Tibial artery (tissue), 4 donors: Measurements from ENCODE around the gene C16orf96.

Source experiments
- DNase-seq, 2 donors: peaks; one replicate each; pipeline ENCODE4 v3.0.0-alpha.2; 2019
- H3K27ac ChIP-seq, 2 donors: fragments of 200-600 bp; sonication (generic) in 1 of 2; 1 replicate in 1 of 2; 2 replicates in 1 of 2; pipeline ENCODE4 v1.5.1; 2018 to 2019; ENCODE audit warnings: mild to moderate bottlenecking in 1 of 2
- H3K27me3 ChIP-seq, 2 donors: fragments of 200-600 bp; sonication (generic) in 1 of 2; one replicate each; pipeline versions ENCODE4 v1.5.1 to v1.6.0; 2016 to 2019
- H3K36me3 ChIP-seq, 3 donors: fragments of 200-600 bp; sonication (generic) in 2 of 3; one replicate each; pipeline ENCODE4 v1.5.1; 2016 to 2019; ENCODE audit warnings: mild to moderate bottlenecking in 2 of 3
- H3K4me1 ChIP-seq, 4 donors: fragments of 200-600 bp; sonication (generic) in 2 of 4; 1 replicate in 3 of 4; 2 replicates in 1 of 4; pipeline ENCODE4 v1.5.1; 2016 to 2019
- H3K4me3 ChIP-seq, 2 donors: fragments of 200-600 bp; sonication (generic) in 1 of 2; 1 replicate in 1 of 2; 2 replicates in 1 of 2; pipeline ENCODE4 v1.5.1; 2018 to 2019; ENCODE audit warnings: mild to moderate bottlenecking in 2 of 2
- H3K9me3 ChIP-seq, 3 donors: fragments of 200-600 bp; sonication (generic) in 1 of 3; one replicate each; pipeline ENCODE4 v1.5.1; 2016 to 2019
- intact Hi-C: fragments of 100-400 bp; cut with DNase I; formaldehyde crosslinking; loops from one replicate; pipeline ENCODE4 v1.15.0; 2023; ENCODE audit warnings: low total_unique reads
- TF ChIP-seq, protein P1 (sequence below), 2 experiments: fragments of 200-600 bp in 1 of 2; fragments of 450-650 bp in 1 of 2; IDR thresholded peaks; one replicate each; pipeline ENCODE4 v1.5.1; 2017 to 2019; ENCODE audit warnings: antibody characterized with exemption in 2 of 2, mild to moderate bottlenecking in 1 of 2, moderate library complexity in 1 of 2

C16orf96 gene

DNA sequence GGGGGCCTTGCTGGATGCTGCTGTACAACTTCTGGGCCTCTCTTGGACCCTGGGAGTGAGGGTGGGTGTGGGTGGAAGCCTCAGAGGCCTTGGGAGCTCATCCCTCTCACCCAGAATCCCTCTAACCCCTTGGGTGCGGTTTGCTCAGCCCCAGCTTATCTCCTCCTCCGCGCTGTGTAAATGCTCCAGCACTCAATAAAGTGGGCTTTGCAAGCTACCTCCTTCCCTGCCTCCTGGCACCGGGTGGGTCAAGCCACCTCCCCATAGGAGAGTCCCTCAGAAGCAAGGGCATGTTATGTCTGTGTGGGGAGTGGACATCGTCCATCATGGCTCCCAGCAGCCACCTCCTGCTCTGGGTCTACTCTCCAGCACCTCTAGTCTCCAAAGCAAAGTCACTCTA lies 46.0 kb upstream of the C16orf96 start:
- no peak for DNase-seq
- Histone ChIP-seq H3K4me3 (no peak overlapping the region), H3K9me3 (no peaks in the 10 kb centered on the region), H3K4me1 (peaks cover 0 to 10% (median 7%) of the 10 kb centered on the region in 4 donors), H3K27me3 (no peaks in the 10 kb centered on the region), H3K27ac (no peak overlapping the region), H3K36me3 (peaks cover 36 to 85% (median 69%) of the 10 kb centered on the region in 3 donors)
- TF ChIP-seq, protein P1, sequence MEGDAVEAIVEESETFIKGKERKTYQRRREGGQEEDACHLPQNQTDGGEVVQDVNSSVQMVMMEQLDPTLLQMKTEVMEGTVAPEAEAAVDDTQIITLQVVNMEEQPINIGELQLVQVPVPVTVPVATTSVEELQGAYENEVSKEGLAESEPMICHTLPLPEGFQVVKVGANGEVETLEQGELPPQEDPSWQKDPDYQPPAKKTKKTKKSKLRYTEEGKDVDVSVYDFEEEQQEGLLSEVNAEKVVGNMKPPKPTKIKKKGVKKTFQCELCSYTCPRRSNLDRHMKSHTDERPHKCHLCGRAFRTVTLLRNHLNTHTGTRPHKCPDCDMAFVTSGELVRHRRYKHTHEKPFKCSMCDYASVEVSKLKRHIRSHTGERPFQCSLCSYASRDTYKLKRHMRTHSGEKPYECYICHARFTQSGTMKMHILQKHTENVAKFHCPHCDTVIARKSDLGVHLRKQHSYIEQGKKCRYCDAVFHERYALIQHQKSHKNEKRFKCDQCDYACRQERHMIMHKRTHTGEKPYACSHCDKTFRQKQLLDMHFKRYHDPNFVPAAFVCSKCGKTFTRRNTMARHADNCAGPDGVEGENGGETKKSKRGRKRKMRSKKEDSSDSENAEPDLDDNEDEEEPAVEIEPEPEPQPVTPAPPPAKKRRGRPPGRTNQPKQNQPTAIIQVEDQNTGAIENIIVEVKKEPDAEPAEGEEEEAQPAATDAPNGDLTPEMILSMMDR (IDR thresholded peaks at IDR 0.05), result no peak
- intact Hi-C loops, result no loop called here

DNA sequence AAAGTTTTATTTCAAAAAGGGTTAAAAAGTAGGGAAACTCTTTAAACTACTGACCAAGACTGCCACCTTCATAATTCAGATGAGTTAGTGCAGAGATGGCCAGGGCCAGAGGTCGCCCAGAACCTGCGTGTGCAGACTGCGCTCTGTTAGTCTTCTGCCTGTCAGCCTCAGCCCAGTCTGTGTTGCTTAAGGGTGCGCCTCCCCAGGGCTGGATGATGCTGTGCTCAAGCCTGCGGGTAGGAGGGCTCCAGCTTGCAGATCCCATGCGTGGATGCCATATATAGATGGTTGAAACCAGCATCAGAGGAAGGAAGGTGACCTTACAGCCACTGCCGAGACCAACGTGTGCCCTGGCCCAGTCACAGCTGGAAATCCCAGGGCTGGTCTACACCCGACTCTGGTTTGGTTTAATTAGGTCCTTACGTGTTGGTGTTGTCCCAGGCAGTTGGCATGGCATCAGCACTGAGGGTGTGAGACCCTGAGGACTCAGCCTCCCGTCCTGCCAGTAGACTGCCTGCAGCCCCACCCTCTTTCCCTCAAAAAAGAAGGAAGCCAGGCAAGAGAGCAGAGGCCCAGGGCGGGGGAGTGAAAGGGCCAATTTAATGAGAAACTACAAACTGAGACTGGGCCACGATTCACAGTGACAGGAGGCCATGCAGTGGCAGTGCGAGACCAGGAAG lies 45.3 kb upstream of the C16orf96 start:
- intact Hi-C loops, result no loop called here
- Histone ChIP-seq H3K4me1 (peaks cover 0 to 11% (median 7%) of the 10 kb centered on the region in 4 donors), H3K27ac (no peak overlapping the region)

DNA sequence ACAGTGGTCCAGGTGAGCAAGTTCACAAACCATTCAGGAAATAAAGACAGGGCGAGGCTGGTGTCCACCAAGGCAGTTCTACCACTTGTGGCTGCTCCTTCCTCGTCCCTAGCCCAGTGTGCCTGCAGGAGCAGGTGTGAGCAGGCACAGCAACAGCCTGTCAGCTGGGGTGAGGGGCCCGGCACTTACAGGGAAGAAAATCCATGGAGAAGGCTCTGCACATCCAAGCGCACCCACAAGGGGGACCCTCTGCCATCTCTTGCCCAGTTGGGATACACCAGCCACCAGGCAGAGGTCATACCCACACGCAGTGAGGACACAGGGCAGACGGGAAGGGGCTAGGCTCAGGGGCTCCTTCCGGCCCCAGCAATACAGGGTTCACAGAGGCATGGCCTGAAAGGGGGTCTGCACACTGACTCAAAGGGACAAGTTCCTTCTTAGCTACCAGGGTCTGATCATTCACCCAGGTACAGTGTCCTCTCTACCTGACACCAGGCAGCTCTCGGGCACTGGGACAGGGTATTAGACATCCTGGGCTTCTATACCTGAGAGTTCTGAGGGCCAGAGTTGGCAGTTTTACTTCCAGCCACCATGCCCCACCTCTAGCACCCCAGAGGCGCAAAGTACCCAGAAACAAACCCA lies 44.6 kb upstream of the C16orf96 start:
- H3K4me3 ChIP-seq, result no peak overlapping the region
- intact Hi-C loops, result no loop called here
- TF ChIP-seq, protein P1 (IDR thresholded peaks at IDR 0.05), result peak; percentile 27 to 38
- no peaks in the 10 kb centered on the region for H3K27me3 ChIP-seq
- H3K4me1 ChIP-seq, result peaks cover 0 to 11% (median 6%) of the 10 kb centered on the region in 4 donors
- H3K36me3 ChIP-seq, result peaks cover 36 to 80% (median 69%) of the 10 kb centered on the region in 3 donors
- H3K9me3 ChIP-seq, result no peaks in the 10 kb centered on the region
- no peak overlapping the region for H3K27ac ChIP-seq
- no peak for DNase-seq

More for the DNA sequence above, 45.3 kb upstream of the C16orf96 start:
- TF ChIP-seq, protein P1 (IDR thresholded peaks at IDR 0.05), result no peak
- no peaks in the 10 kb centered on the region for H3K9me3 ChIP-seq
- H3K27me3 ChIP-seq, result no peaks in the 10 kb centered on the region
- H3K4me3 ChIP-seq, result no peak overlapping the region
- peaks cover 36 to 80% (median 69%) of the 10 kb centered on the region in 3 donors for H3K36me3 ChIP-seq
- no peak for DNase-seq

DNA sequence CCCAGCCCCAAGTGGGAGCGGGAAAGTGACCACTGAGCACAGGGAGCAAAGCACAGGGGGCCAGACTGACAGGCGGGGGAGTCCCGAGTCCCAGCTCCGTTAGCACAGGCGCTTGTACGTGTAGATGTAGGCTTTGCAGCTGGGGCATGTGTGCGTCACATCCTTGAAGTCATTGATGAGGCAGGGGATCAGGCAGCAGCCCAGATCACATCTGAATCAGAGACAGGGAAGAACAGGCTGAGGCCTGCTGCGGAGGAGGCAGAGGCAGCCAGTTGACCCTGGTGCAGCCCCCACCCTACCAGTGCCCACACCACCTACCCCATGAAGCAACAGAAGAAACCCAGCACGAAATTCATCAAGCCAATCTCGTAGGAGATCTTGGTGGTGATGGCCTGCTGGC lies 43.7 kb upstream of the C16orf96 start:
- H3K36me3 ChIP-seq, result peaks cover 36 to 71% (median 62%) of the 10 kb centered on the region in 3 donors
- intact Hi-C loops, result no loop called here
- DNase-seq, result no peak
- no peak overlapping the region for H3K4me3 ChIP-seq
- H3K4me1 ChIP-seq, result peaks cover 0 to 11% (median 6%) of the 10 kb centered on the region in 4 donors
- TF ChIP-seq, protein P1 (IDR thresholded peaks at IDR 0.05), result no peak
- no peaks in the 10 kb centered on the region for H3K9me3 ChIP-seq
- H3K27me3 ChIP-seq, result no peaks in the 10 kb centered on the region
- H3K27ac ChIP-seq, result no peak overlapping the region

DNA sequence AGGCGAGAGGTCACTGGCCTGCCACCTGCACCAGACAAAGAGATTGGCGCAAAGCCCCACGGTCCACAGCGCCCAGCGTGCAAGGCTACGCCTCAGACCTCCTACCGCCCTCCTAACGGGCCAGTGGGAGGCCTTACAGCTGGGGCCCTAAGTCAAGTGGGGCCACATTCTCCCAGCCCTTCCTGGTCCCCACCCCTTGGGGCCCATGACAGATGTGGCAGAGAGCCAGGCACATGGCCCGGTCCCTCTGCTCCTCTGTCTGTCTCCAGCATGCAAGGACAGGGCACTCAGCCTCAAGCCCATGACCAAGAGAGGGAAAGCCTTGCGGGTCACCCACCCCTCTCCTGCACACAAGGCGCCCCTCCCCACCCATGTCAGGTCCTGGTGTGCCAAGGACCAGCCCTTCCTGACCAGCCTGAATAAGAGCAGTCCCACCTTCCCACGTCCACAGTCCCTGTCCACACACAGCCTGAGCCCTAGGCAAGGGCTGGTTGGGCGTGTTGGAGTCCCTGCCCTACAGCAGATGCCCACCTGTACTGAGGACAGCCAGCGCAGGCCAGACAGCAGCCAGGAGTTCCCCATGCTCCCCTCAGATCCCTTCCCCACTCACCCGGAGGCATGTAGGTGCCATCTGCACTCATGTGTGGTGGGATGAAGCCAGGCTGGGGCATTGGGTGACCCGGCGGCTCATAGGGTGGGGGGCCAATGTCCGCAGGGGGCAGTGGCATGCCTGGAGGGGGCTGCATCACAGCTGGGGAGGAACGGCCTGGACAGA lies 42.9 kb upstream of the C16orf96 start:
- Histone ChIP-seq H3K36me3 (peaks cover 28 to 63% (median 54%) of the 10 kb centered on the region in 3 donors), H3K27ac (no peak overlapping the region), H3K9me3 (no peaks in the 10 kb centered on the region), H3K4me3 (no peak overlapping the region), H3K27me3 (no peaks in the 10 kb centered on the region), H3K4me1 (peaks cover 0 to 11% (median 6%) of the 10 kb centered on the region in 4 donors)
- intact Hi-C loops, result no loop called here
- TF ChIP-seq, protein P1 (IDR thresholded peaks at IDR 0.05), result no peak
- no peak for DNase-seq
